K562 (cell line): ENCODE measurements around the gene PRF1. TPM values are rescaled to one million over a fixed set of nuclear protein-coding genes. Genes with fewer than 3 reads are reported as not detected.

Experiments
- CREB3 ChIP-seq: fragments of 450-650 bp; conservative IDR thresholded peaks from 2 replicates; pipeline ENCODE4 v1.6.1; 2016; ENCODE audit warnings: missing genetic modification characterization, low read depth, mild to moderate bottlenecking, missing compliant biosample characterization, moderate library complexity
- CREBBP ChIP-seq: IDR thresholded peaks from one replicate; pipeline ENCODE4 v1.6.1; 2012; ENCODE audit warnings: low read depth, mild to moderate bottlenecking, control low read depth, inconsistent platforms, low read length
- DEAF1 ChIP-seq: fragments of 450-650 bp; formaldehyde crosslinking; IDR thresholded peaks from 2 replicates; pipeline ENCODE4 v1.4.0; 2020; ENCODE audit warnings: mild to moderate bottlenecking, moderate library complexity
- DMBX1 ChIP-seq: fragments of 250-450 bp; sonication (Bioruptor Pico); IDR thresholded peaks from 2 replicates; pipeline ENCODE4 v1.8.0; 2022; ENCODE audit warnings: inconsistent platforms, mild to moderate bottlenecking, moderate library complexity, borderline replicate concordance
- DPF2 ChIP-seq: fragments of 450-650 bp; IDR thresholded peaks from 2 replicates; pipeline ENCODE4 v1.6.1; 2016
- ESRRA ChIP-seq: fragments of 450-650 bp; IDR thresholded peaks from 2 replicates; pipeline ENCODE4 v1.6.1; 2014; ENCODE audit warnings: low read depth, mild to moderate bottlenecking, moderate library complexity, borderline replicate concordance
- HNRNPLL ChIP-seq: fragments of 200-400 bp; formaldehyde crosslinking; IDR thresholded peaks from 2 replicates; pipeline ENCODE4 v1.6.1; 2017; ENCODE audit warnings: low read length, low read depth, mild to moderate bottlenecking; ENCODE audit not compliant: poor library complexity, severe bottlenecking
- MBD2 ChIP-seq: sonication (generic); IDR thresholded peaks from 2 replicates; pipeline ENCODE4 v1.6.1; 2016; ENCODE audit warnings: low read depth, borderline replicate concordance
- MYNN ChIP-seq, 2 experiments: sonication (generic); formaldehyde crosslinking in 1 of 2; IDR thresholded peaks; 2 replicates each; pipeline versions ENCODE4 v1.5.0 to v1.6.1; 2016 to 2020; ENCODE audit warnings: antibody characterized with exemption in 1 of 2, missing genetic modification reagents in 1 of 2
- NFE2 ChIP-seq: IDR thresholded peaks from 2 replicates; pipeline ENCODE4 v1.6.1; 2014; ENCODE audit warnings: antibody characterized with exemption, low read depth
- NFE2L1 ChIP-seq: fragments of 450-650 bp; IDR thresholded peaks from 2 replicates; pipeline ENCODE4 v1.6.1; 2016; ENCODE audit warnings: missing genetic modification characterization, low read depth, mild to moderate bottlenecking, missing compliant biosample characterization, moderate library complexity, borderline replicate concordance
- NR0B1 ChIP-seq: fragments of 450-650 bp; IDR thresholded peaks from one replicate; pipeline ENCODE4 v1.6.1; 2018; ENCODE audit warnings: mild to moderate bottlenecking, moderate library complexity; ENCODE audit not compliant: partially characterized antibody
- RFX1 ChIP-seq: fragments of 450-650 bp; IDR thresholded peaks from 2 replicates; pipeline ENCODE4 v1.6.1; 2016; ENCODE audit warnings: mild to moderate bottlenecking, moderate library complexity
- TEAD2 ChIP-seq: fragments of 450-650 bp; IDR thresholded peaks from 2 replicates; pipeline ENCODE4 v1.6.1; 2016; ENCODE audit warnings: missing genetic modification characterization, control low read depth, missing compliant biosample characterization
- TRIM28 ChIP-seq: fragments of 450-650 bp; IDR thresholded peaks from 2 replicates; pipeline ENCODE4 v1.6.1; 2017
- XRCC4 ChIP-seq: IDR thresholded peaks from one replicate; pipeline ENCODE4 v1.6.1; 2011; ENCODE audit not compliant: insufficient read depth, insufficient read length; ENCODE audit errors: extremely low read depth
- ZNF77 ChIP-seq: fragments of 250-450 bp; sonication (Bioruptor Pico); IDR thresholded peaks from 2 replicates; pipeline ENCODE4 v1.5.0; 2020
- ZNF780A ChIP-seq: fragments of 250-450 bp; sonication (Bioruptor Pico); IDR thresholded peaks from 2 replicates; pipeline ENCODE4 v1.5.0; 2021; ENCODE audit warnings: mild to moderate bottlenecking
- polyA plus RNA-seq, 8 experiments: library from polyadenylated mRNA; depleted of rRNA in 4 of 8; stranded (reverse) in 5 of 8; unstranded in 3 of 8; fragments of >200 nt; fragmentation: Nextera tagmentation in 2 of 8; fragmentation: Illumina TruSeq in 1 of 8; extraction: Ambion mirVana in 2 of 8; extraction: Trizol in 1 of 8; gene quantifications; 2 replicates each; pipeline versions ENCODE4 v1.2.1 to v1.2.3, GENCODE V29; 2011 to 2014; ENCODE audit warnings: inconsistent platforms in 1 of 8, missing spikeins in 1 of 8
- total RNA-seq, 7 experiments: library from RNA; depleted of rRNA in 6 of 7; stranded (reverse); fragments of >200 nt in 6 of 7; fragmentation: Illumina TruSeq in 2 of 7; extraction: Trizol in 2 of 7; gene quantifications; 2 replicates each; pipeline versions ENCODE4 v1.2.1 to v1.2.3, GENCODE V29; 2011 to 2021; ENCODE audit warnings: low replicate concordance in 1 of 7
- TF ChIP-seq, protein P1 (sequence below): sonication (generic); formaldehyde crosslinking; IDR thresholded peaks from 2 replicates; pipeline ENCODE4 v1.8.0; 2022; ENCODE audit warnings: mild to moderate bottlenecking, missing genetic modification reagents
- TF ChIP-seq, protein P2 (sequence below): sonication (generic); formaldehyde crosslinking; IDR thresholded peaks from 2 replicates; pipeline ENCODE4 v1.8.0; 2022; ENCODE audit warnings: mild to moderate bottlenecking, missing genetic modification reagents

PRF1 gene
- total and polyA plus RNA-seq, 9 of the 15 experiments (the other 6 are each of a cell fraction or from before 2014, with no cell fraction given), result 3.8 to 8.6 (median 6.3) TPM

DNA sequence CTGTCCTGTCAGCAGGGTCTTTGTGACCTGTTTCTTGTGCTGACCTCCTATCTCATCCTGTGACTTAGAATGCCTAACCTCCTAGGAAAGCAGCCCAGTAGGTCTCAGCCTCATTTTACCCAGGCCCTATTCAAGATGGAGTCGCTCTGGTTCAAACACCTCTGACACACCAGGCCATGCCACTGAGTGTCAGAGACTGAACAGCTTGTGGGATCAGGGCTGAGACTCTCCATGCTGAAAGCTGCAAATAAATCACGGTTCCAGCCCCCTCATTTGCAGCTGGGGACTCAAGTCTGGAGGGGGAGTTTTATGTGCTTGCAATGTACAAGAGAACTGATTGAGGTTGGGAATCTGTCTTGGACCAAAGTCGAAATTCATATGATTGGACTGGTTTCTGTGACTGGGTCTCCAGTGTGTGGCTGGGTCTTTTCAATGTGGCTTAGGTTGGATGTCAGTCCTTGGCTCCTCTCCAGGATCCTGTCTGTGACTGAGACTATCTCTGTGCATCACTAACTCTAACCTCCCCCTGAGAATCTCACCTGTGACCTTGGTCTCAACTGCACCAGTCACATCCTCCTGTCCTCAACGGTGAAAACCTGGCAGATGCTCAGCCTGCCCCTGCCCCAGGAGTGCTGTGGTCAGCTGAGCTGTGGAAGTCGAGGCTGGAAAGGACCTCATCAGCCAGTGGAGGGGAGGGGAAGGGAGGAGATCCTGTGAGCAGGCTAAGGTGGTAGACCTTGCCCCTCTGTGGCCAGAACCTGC, 11.7 kb downstream of the PRF1 start (continued):
- TF ChIP-seq, protein P1, sequence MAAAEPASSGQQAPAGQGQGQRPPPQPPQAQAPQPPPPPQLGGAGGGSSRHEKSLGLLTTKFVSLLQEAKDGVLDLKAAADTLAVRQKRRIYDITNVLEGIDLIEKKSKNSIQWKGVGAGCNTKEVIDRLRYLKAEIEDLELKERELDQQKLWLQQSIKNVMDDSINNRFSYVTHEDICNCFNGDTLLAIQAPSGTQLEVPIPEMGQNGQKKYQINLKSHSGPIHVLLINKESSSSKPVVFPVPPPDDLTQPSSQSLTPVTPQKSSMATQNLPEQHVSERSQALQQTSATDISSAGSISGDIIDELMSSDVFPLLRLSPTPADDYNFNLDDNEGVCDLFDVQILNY, result no peak
- no peak for TF ChIP-seq ZNF77 (CRISPR knock-in tag)
- no peak; the same call in 1 of the 2 replicates for TF ChIP-seq NFE2
- TF ChIP-seq RFX1, result no peak
- TF ChIP-seq, protein P2, sequence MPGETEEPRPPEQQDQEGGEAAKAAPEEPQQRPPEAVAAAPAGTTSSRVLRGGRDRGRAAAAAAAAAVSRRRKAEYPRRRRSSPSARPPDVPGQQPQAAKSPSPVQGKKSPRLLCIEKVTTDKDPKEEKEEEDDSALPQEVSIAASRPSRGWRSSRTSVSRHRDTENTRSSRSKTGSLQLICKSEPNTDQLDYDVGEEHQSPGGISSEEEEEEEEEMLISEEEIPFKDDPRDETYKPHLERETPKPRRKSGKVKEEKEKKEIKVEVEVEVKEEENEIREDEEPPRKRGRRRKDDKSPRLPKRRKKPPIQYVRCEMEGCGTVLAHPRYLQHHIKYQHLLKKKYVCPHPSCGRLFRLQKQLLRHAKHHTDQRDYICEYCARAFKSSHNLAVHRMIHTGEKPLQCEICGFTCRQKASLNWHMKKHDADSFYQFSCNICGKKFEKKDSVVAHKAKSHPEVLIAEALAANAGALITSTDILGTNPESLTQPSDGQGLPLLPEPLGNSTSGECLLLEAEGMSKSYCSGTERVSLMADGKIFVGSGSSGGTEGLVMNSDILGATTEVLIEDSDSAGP (CRISPR knock-in tag), result no peak
- 0 out of 2 replicates have a peak, but pooled peaks have one; percentile 4 for TF ChIP-seq ESRRA
- no peak for TF ChIP-seq MYNN (IDR thresholded peaks at IDR 0.05)
- no peak for TF ChIP-seq MYNN (CRISPR knock-in tag; IDR thresholded peaks at IDR 0.05)
- peak; percentile 64; the same call in 1 of the 2 replicates for TF ChIP-seq ZNF780A
- no peak for TF ChIP-seq HNRNPLL
- TF ChIP-seq TEAD2 (tag), result peak; percentile 96
- TF ChIP-seq CREBBP, result no peak
- peak; percentile 98 for TF ChIP-seq DMBX1 (CRISPR knock-in tag)
- no peak for TF ChIP-seq MBD2
- no peak for TF ChIP-seq XRCC4
- peak; percentile 100 for TF ChIP-seq CREB3 (tag)
- peak; percentile 70 for TF ChIP-seq DEAF1
- no peak for TF ChIP-seq TRIM28
- no peak for TF ChIP-seq NR0B1
- TF ChIP-seq DPF2, result no peak
- peak; percentile 67 for TF ChIP-seq NFE2L1
